ENCODE results near the gene ZBTB20. TPM values are rescaled to one million over a fixed set of nuclear protein-coding genes. Genes with fewer than 3 reads are reported as not detected.

ZBTB20 gene
- total RNA-seq, 1 experiment from 2014 or later = 1.6 TPM

- DNase-seq = no peak
- Histone ChIP-seq H3K4me1 (ENCODE audit: low read length) (no peaks in the 10 kb centered on the region), H3K4me3 (ENCODE audit: low read length) (no peak overlapping the region), H3K27me3 (ENCODE audit: low read length) (no peaks in the 10 kb centered on the region), H2AFZ (ENCODE audit: low read length) (peak overlapping the region; percentile 4; the same call in 1 of the 2 replicates), H3K9me3 (ENCODE audit: low read length) (no peaks in the 10 kb centered on the region), H3K4me2 (ENCODE audit: low read depth, low read length, poor library complexity, severe bottlenecking) (no peak overlapping the region), H3K79me2 (ENCODE audit: low read length) (no peaks in the 10 kb centered on the region), H3K36me3 (ENCODE audit: insufficient read depth, low read length) (no peaks in the 10 kb centered on the region), H4K20me1 (ENCODE audit: insufficient read depth, low read depth, low read length) (no peaks in the 10 kb centered on the region), H3K9me2 (replicated peaks; ENCODE audit: insufficient read depth, low read length) (no peaks in the 10 kb centered on the region), H3K9ac (ENCODE audit: low read length) (no peak overlapping the region), H3K27ac (ENCODE audit: low read length) (no peak overlapping the region)
Observed at GRCh38 chr3:114307222-114307830, 839.8 kb downstream of the ZBTB20 start.

DNA sequence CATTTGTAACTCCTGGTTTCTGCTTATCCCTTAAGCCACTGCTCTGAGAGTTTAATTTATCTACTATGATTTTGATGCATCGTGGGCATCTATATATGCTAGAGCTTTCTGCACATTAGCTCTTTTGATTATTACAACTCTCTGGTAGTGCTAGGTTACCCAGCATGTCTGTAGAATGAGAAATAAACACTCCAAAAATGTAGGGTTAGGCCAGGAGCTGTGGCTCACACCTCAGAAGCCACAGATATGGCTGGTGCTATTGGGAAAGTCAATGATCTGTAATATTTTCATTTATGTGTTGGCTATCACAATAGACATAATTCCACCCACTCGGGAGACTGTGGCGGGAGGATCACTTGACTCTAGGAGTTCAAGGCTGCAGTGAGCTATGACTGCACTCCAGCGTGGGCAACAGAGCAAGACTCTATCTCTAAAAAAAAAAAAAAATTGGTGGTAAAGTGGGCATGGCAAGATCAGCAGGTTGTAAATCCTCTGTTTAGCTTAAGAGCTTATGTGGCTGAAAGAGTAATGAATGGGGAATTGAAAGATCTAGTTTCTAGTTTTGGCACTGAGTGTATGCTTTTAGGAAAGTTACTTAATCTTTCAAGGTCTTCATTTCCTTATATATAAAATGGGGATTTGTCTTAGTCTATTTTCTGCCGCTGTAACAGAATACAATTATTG is 847.0 kb downstream of the ZBTB20 start:
- H3K4me3 ChIP-seq (ENCODE audit: low read length) = no peak overlapping the region
- no peaks in the 10 kb centered on the region for H3K27me3 ChIP-seq (ENCODE audit: low read length)
- no peaks in the 10 kb centered on the region for H3K79me2 ChIP-seq (ENCODE audit: low read length)
- no peaks in the 10 kb centered on the region for H3K36me3 ChIP-seq (ENCODE audit: insufficient read depth, low read length)
- H3K9me2 ChIP-seq (replicated peaks; ENCODE audit: insufficient read depth, low read length) = no peaks in the 10 kb centered on the region
- H3K27ac ChIP-seq (ENCODE audit: low read length) = no peak overlapping the region
- H2AFZ ChIP-seq (ENCODE audit: low read length) = no peak overlapping the region
- H3K9me3 ChIP-seq (ENCODE audit: low read length) = no peaks in the 10 kb centered on the region
- H3K9ac ChIP-seq (ENCODE audit: low read length) = no peak overlapping the region
- DNase-seq = no peak
- H3K4me1 ChIP-seq (ENCODE audit: low read length) = peaks cover 13% of the 10 kb centered on the region
- H4K20me1 ChIP-seq (ENCODE audit: insufficient read depth, low read depth, low read length) = no peaks in the 10 kb centered on the region
- no peak overlapping the region for H3K4me2 ChIP-seq (ENCODE audit: low read depth, low read length, poor library complexity, severe bottlenecking)

DNA sequence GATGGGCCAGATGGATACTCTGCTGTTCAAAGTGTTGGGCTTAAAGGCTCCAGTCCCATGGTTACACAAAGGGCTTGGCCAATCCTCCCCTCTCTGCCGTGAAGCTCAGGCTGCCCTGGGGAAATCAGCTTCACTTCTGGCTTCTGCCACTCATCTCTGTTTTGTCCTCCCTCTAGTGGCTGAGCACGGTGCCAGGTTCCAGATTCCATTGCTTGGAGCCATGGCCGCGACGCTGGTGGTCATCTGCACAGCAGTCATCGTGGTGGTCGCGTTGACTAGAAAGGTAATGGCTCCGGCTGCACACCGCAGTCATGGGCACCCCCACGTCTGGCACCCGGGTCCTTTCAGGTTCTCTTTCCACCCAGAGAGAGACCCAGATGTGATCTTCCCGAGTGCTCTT is 847.7 kb downstream of the ZBTB20 start:
- peak; percentile 86 for DNase-seq
- H3K27ac ChIP-seq (ENCODE audit: low read length) = no peak overlapping the region
- H3K27me3 ChIP-seq (ENCODE audit: low read length) = no peaks in the 10 kb centered on the region

GRCh38 chr3:114295946-114296345 is 851.1 kb downstream of the ZBTB20 start:
- Histone ChIP-seq H3K27ac (ENCODE audit: low read length) (no peak overlapping the region), H3K4me3 (ENCODE audit: low read length) (no peak overlapping the region), H3K9ac (ENCODE audit: low read length) (no peak overlapping the region)

More for the DNA sequence above, 847.7 kb downstream of the ZBTB20 start:
- Histone ChIP-seq H3K9me3 (ENCODE audit: low read length) (no peaks in the 10 kb centered on the region), H3K9me2 (replicated peaks; ENCODE audit: insufficient read depth, low read length) (no peaks in the 10 kb centered on the region), H3K4me3 (ENCODE audit: low read length) (no peak overlapping the region), H3K4me1 (ENCODE audit: low read length) (peaks cover 13% of the 10 kb centered on the region), H4K20me1 (ENCODE audit: insufficient read depth, low read depth, low read length) (no peaks in the 10 kb centered on the region), H3K9ac (ENCODE audit: low read length) (no peak overlapping the region), H2AFZ (ENCODE audit: low read length) (no peak overlapping the region; the same call in 1 of the 2 replicates), H3K36me3 (ENCODE audit: insufficient read depth, low read length) (no peaks in the 10 kb centered on the region), H3K4me2 (ENCODE audit: low read depth, low read length, poor library complexity, severe bottlenecking) (no peak overlapping the region), H3K79me2 (ENCODE audit: low read length) (no peaks in the 10 kb centered on the region)

GRCh38 chr3:114294940-114295480 is 852.1 kb downstream of the ZBTB20 start:
- no peak overlapping the region for H2AFZ ChIP-seq (ENCODE audit: low read length)
- H3K4me2 ChIP-seq (ENCODE audit: low read depth, low read length, poor library complexity, severe bottlenecking) = no peak overlapping the region
- no peak overlapping the region for H3K4me3 ChIP-seq (ENCODE audit: low read length)
- no peaks in the 10 kb centered on the region for H3K36me3 ChIP-seq (ENCODE audit: insufficient read depth, low read length)
- DNase-seq = no peak
- peaks cover 40% of the 10 kb centered on the region for H3K4me1 ChIP-seq (ENCODE audit: low read length)
- H3K27ac ChIP-seq (ENCODE audit: low read length) = no peak overlapping the region
- no peaks in the 10 kb centered on the region for H3K9me2 ChIP-seq (replicated peaks; ENCODE audit: insufficient read depth, low read length)
- no peaks in the 10 kb centered on the region for H3K9me3 ChIP-seq (ENCODE audit: low read length)
- no peaks in the 10 kb centered on the region for H3K27me3 ChIP-seq (ENCODE audit: low read length)
- no peaks in the 10 kb centered on the region for H3K79me2 ChIP-seq (ENCODE audit: low read length)
- H4K20me1 ChIP-seq (ENCODE audit: insufficient read depth, low read depth, low read length) = no peaks in the 10 kb centered on the region
- H3K9ac ChIP-seq (ENCODE audit: low read length) = no peak overlapping the region

More at GRCh38 chr3:114295946-114296345, 851.1 kb downstream of the ZBTB20 start:
- Histone ChIP-seq H3K4me1 (ENCODE audit: low read length) (peaks cover 39% of the 10 kb centered on the region), H3K9me2 (replicated peaks; ENCODE audit: insufficient read depth, low read length) (no peaks in the 10 kb centered on the region), H3K9me3 (ENCODE audit: low read length) (no peaks in the 10 kb centered on the region), H4K20me1 (ENCODE audit: insufficient read depth, low read depth, low read length) (no peaks in the 10 kb centered on the region), H3K27me3 (ENCODE audit: low read length) (no peaks in the 10 kb centered on the region), H3K36me3 (ENCODE audit: insufficient read depth, low read length) (no peaks in the 10 kb centered on the region), H3K79me2 (ENCODE audit: low read length) (no peaks in the 10 kb centered on the region), H3K4me2 (ENCODE audit: low read depth, low read length, poor library complexity, severe bottlenecking) (no peak overlapping the region), H2AFZ (ENCODE audit: low read length) (no peak overlapping the region)
- no peak for DNase-seq

DNA sequence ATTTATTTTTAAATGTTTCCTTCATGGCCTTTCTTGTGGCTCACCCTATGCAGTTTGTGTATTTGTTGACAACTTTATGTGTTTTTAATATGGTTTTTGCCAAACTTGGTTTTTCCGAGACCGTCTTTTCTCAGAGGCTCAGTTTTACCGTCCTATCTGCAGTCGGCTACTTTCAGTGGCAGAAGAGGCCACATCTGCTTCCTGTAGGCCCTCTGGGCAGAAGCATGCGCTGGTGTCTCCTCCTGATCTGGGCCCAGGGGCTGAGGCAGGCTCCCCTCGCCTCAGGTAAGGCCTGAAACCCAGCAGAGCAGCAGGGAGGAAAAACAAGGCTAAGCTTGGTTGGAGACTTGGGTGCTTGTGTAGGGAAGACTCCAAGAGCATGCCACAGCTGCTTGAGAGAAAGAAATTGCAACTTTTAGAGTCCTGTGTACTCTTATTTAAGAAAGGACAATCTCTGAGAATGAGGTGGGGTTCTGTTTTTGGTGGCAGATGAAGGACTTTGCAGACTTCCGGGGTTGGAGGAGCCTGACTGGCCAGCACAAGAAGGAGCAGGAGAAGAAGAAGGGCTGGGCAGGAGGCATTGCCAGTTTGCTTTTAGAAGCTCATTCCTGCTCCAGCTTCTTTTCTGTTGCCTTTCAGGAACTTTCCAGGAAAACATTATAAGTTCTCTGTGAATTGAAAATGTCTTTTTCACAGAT is 853.1 kb downstream of the ZBTB20 start, which contains the start of gene TIGIT:
Gene TIGIT, plus strand, starts transcription at position 191 of the 698 bp plus-strand sequence. Its CDS starts 34 bp downstream, at position 225.
- Histone ChIP-seq H3K27ac (ENCODE audit: low read length) (no peak within 1 kb of the TSS), H2AFZ (ENCODE audit: low read length) (no peak within 1 kb of the TSS), H3K79me2 (ENCODE audit: low read length) (no peaks in the 10 kb centered on the region), H3K4me3 (ENCODE audit: low read length) (no peak within 1 kb of the TSS), H4K20me1 (ENCODE audit: insufficient read depth, low read depth, low read length) (no peaks in the 10 kb centered on the region), H3K4me2 (ENCODE audit: low read depth, low read length, poor library complexity, severe bottlenecking) (peak within 1 kb of the TSS; percentile 19), H3K4me1 (ENCODE audit: low read length) (peaks cover 32% of the 10 kb centered on the region), H3K27me3 (ENCODE audit: low read length) (no peaks in the 10 kb centered on the region), H3K9me3 (ENCODE audit: low read length) (no peaks in the 10 kb centered on the region), H3K9me2 (replicated peaks; ENCODE audit: insufficient read depth, low read length) (no peaks in the 10 kb centered on the region), H3K9ac (ENCODE audit: low read length) (peak within 1 kb of the TSS; percentile 19; the same call in 1 of the 2 replicates), H3K36me3 (ENCODE audit: insufficient read depth, low read length) (no peaks in the 10 kb centered on the region)
- no peak for DNase-seq

DNA sequence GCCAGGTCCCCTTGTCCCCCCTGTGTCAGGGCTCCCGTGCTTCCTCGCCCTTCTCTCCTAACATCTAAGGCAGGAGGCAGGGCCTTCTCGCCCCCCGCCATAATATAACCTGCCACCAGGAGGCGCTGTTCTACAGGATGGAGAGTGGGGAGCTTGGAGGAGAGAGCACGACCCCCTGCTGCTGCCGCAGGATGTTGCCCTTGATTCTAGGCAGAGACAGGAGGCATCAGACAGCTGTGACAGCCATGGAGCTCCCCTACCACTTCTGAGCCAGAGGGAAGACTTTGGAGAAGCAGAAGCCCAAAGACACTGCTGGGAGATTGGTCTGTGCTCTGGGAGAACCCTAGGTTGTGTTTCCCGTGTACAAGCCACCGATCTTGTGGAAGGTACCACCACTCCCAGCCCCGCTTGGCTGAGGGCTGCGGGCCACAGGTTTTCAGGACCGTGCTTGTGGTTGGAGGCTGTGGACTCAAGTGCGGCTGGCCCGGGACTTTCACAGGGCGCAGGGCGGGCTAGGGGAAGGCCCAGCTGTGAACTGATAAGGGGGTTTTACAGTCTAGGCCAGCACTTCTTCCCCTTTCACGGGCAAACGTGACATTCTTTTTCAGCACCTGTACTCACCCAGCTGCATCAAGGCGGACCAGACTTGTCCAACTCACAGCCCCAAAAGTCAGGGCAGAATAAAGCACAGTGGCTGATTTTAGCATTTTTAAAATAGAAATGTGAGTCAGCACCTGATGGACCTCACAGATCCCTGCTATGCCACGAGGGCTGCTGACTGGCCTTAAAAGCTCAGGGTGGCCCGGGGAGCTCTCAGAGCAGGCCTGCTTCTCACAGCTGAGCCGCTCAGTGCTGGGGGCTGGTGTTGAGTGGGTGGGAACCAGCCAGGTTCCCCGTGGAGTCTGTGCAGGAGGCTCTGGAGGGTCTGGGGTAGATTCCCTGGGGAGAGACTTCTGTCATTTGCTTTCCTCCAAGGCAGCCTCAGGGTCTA is 855.9 kb downstream of the ZBTB20 start:
- Histone ChIP-seq H4K20me1 (ENCODE audit: insufficient read depth, low read depth, low read length) (no peaks in the 10 kb centered on the region), H3K9ac (ENCODE audit: low read length) (peak overlapping the region; percentile 75), H3K79me2 (ENCODE audit: low read length) (no peaks in the 10 kb centered on the region), H3K9me3 (ENCODE audit: low read length) (no peaks in the 10 kb centered on the region), H3K36me3 (ENCODE audit: insufficient read depth, low read length) (no peaks in the 10 kb centered on the region), H2AFZ (ENCODE audit: low read length) (peak overlapping the region; percentile 96), H3K27me3 (ENCODE audit: low read length) (no peaks in the 10 kb centered on the region), H3K9me2 (replicated peaks; ENCODE audit: insufficient read depth, low read length) (no peaks in the 10 kb centered on the region), H3K4me1 (ENCODE audit: low read length) (peaks cover 32% of the 10 kb centered on the region), H3K27ac (ENCODE audit: low read length) (peak overlapping the region; percentile 75), H3K4me2 (ENCODE audit: low read depth, low read length, poor library complexity, severe bottlenecking) (peak overlapping the region; percentile 87), H3K4me3 (ENCODE audit: low read length) (peak overlapping the region; percentile 64)
- peak; percentile 98 for DNase-seq

All from Karpas-422 (cell line).